Activated CD4-positive, alpha-beta T cell treated with anti-CD3 and anti-CD28 coated beads, Interleukin-2, amount 50 U/mL, for 16 hours (primary cell): Measurements from ENCODE around the gene SGPP2.
"Not testable (repeated sequence)": the region's sequence is repeated elsewhere in the genome, so short reads cannot be mapped to it uniquely, and the experiment has no call there.

Source experiments
- DNase-seq: peaks from one replicate; pipeline ENCODE4 v3.0.0-alpha.2; 2020

SGPP2 gene, protein sequence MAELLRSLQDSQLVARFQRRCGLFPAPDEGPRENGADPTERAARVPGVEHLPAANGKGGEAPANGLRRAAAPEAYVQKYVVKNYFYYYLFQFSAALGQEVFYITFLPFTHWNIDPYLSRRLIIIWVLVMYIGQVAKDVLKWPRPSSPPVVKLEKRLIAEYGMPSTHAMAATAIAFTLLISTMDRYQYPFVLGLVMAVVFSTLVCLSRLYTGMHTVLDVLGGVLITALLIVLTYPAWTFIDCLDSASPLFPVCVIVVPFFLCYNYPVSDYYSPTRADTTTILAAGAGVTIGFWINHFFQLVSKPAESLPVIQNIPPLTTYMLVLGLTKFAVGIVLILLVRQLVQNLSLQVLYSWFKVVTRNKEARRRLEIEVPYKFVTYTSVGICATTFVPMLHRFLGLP

DNA sequence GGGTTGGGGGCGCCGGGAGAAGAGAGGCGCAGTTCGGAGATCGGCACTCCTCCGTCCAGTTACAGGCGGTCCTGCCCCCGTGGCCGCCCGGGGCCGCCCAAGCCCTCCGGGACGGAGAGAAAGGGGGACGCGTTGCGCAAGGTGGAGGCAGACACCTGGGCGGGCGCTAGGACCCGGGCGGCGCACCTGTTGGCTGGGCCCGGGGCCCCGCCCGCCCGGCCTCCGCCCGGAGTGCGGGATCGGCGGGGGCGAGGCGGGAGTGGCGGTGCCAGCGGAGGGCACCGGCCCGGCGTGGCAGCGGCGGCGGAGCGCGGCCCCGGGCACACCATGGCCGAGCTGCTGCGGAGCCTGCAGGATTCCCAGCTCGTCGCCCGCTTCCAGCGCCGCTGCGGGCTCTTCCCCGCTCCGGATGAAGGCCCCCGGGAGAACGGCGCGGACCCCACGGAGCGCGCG lies at the start of gene SGPP2:
TSS of gene SGPP2 (plus strand) at position 268 of the 453 bp plus-strand sequence. CDS start at position 328, 60 bp downstream.
- DNase-seq = no peak

DNA sequence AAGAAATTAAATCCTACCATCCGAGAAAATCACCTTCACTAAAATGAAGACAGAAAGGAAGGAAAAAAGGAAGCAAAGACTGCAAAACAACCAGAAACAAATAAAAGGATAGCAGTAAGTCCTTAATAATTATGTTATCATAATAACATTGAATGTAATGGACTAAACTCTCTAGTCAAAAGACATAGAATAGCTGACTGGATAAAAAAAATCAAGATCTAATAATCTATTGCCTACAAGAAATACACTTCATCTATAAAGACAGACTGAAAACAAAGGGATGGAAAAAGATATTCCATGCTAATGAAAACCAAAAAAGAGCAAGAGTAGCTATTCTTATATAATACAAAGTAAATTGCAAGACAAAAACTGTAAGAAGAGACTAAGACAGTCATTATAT lies 48.5 kb upstream of the SGPP2 start:
- DNase-seq = no peak

DNA sequence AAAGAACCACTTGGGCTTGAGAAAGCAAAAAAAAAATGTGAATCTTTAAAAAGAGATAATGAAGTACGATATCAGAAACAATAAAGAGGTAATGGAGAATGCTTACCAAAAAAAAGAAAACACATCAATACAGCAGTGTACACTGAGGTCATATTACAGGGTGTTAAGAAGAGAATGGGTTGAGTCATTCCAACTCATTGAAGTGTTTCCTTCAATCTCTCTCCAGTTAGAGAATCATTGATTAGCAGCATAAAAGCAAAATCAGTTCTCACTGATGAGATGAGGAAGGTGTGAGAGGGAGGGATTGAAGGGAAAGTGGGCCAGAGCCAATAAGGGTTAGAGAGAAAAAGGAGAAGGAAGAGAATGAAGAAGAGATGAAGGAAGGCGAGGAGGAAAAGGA lies 43.9 kb upstream of the SGPP2 start:
- DNase-seq = no peak

DNA sequence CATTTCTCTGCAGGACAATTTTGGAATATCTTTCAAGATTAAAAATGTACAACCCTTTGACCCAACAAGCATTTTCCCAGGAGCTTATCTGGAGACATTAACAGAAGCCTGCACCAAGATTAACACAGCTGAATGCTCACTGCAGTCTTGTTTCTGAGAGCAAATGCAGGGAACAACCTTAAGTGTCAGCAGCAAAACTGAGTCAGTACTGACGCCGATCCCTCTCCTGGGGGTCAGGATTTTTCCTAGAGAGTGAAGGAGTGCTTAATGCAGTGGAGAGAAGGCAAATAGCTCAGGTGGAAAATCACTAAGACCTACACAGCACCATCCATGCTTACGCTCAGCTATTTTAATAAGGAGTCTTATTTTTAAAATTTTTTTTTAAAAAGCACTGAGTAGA lies 42.8 kb upstream of the SGPP2 start:
- DNase-seq = no peak

DNA sequence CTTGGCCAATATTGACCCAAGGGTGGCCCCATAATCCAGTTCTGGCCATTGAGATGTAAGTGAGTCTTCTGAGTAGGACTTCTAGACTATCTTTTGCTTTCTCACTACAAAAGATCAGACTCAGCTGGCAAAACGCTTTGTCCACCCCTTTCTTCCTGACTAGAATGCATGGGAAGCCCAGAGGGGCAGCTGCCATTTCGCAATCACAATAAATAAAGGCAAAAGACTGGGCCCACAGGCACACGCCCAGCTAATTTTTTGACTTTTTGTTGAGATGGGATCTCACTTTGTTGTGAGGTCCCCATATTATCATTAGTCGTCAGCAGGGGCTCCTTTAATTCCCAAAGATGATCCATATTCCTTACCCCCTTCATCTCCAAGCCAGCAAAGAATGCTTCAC lies 41.1 kb upstream of the SGPP2 start:
- no peak for DNase-seq

DNA sequence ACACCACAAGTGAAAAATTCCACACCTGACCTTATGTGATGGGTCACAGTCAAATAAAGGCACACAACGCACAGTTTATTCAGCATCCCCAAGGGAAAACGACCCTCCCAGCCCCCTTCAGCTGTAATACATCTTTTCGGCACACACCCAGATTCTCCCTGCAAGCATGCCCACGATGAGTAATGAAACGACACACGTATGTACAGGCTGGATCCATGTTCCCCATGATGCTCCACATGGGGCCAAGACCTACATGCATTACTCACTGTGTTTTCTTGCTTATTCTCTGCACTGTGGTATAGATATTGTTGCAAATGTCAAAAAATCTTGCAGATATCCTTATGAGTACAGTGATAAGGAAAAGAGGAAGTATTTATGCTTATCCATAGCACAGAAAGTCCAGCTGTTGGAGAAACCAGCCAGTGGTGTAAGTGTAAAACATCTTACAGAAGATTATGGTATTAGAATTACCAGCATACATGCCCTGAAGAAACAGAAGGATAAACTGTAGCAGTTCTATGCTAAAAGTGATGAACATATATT lies 32.5 kb upstream of the SGPP2 start:
- DNase-seq = no peak

DNA sequence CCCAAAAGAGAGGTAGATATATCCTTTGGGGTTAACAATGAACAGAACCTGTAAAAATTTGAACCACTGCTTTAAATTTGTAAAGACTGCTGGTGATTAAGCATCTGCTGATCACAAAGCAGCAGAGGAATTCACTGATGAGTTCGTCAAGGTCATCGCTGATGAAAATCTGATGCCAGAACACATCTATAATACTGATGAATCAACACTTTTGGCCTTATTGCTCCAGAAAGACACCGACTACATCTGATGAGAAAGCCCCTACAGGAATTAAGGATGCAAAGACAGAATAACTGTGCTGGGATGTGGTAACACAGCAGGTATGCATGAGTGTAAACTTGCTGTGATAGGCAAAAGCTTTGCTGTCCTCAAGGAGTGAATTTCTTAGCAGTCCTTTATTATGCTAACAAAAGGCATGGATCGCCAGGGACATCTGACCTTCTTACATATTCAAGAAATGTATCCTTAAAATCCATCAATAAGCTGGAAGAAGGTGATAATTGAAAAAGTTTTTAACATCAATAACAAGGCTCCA lies 30.5 kb upstream of the SGPP2 start:
- DNase-seq = no peak

DNA sequence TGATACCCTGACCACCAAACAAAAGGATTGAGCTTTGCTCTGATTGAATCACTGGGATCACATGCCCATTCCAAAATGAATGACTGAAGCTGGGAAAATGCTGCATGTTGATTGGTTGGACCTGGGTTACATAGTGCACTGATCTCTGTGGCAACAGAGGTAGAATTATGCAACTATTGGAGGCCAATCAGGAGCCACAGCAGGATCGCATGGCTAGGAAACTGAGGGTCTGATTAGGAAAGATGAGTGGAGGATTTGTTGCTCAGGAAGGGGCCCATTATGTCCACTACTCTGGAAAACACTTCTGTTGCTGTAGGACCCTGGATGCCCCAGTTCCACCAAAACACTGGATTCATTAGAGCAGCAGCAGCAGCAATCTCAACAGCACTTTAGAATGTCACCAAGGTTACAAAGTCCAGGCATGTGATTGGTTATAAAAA lies 25.9 kb upstream of the SGPP2 start:
- DNase-seq = no peak

DNA sequence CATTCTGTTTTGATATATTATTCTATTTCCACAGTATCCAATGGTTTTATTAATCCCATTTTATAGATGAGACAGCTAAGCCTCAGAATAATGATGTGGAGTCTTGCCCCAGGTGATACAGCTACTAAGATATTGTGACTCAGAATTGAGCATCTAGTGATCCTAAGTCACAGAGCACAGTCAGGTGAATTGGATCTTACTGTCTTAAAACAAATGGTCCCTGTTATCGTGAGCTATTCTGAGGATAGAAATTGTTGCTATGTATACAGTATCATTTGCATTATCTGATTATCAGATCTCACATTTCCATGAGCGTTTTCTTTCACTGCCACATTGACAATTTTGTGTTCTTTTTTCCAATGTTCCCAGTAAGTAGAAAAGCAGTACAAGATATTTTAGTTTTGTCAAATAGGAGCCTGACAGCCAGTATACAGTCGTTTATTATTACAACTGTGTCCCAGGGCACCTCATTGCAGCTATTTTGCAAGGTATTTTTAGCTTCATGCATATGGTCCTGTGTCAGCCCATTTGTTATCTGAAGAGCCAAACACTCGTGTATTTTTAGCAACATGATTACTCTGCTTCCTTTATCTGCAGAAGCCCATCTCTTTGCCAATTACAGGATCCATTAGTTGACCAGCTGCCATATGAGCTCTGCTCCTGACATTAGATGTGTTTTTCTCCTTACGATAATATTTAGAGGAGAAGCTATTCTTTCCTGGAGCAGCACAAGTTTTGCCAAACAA lies 25.1 kb upstream of the SGPP2 start:
- DNase-seq = no peak

DNA sequence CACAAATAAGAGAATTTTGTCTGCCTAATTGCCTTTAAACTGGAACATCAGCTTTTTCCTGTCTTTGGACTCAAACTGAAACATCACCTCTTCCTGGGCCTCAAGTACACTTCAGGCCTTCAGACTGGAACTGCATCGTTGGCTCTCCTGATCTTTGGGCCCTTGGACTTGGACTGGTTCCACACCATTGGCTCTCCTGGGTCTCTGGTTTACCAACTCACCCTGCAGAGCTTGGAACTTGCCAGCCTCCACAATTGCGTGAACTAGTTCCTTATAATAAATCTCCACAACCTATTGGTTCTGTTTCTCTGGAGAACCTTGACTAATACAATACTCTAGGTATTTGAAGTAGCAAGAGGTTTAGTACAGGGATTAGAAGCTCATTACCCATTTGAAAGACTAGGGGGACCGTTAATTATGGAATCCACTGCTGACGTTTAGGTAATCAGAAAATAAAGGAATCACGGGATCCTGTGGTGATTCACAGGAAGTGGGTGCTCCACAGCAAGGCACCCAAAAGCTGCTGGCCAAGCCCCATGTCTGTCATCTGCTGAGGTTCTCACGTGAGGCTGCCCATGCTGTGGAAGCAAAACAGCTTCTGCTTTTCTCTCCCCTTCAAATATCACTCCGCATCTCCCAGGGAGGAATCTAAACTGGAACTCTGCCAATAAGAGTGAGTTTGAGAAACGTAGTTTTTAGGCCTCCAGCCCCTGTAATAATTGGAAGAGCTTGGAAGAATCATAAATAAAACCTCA lies 20.0 kb upstream of the SGPP2 start:
- DNase-seq = no peak

DNA sequence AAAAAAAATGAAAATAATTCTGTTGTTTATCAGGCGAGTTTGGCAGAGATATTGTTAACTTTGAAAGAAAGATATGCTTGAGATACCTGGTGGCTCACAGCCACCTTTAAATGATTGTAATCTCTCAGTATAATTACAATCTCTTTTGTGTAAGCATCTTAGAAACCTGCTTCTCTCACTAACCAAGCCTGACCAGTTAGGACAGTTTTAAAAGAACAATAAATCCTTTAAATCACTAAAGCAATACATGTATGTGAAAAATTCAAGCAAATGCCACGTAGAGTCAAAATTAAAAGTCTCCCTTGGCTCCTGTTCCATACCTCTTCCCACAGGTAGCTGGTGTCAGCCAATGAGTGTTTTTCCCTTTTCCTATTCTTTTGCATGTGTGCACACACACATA lies 15.7 kb upstream of the SGPP2 start:
- DNase-seq = no peak

DNA sequence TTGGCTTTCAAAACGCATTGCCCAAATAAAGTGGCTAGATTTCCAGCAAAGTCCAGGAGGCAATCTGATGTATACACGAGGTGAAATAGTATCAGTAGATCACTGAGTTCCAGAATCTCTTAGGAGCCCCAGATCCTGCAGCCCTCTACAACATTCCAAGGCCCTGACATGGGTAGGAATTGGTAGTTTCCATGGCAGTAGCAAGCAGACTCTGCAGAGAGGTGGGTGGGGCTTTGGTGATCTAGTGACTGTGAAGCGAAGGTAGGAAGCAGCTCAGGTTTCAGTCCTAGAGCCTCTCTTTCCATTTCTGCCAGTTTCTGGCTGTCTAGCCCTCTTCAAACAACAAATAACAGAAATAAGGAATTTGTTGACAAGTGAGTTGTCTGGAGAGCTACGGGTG lies 13.8 kb upstream of the SGPP2 start:
- no peak for DNase-seq

DNA sequence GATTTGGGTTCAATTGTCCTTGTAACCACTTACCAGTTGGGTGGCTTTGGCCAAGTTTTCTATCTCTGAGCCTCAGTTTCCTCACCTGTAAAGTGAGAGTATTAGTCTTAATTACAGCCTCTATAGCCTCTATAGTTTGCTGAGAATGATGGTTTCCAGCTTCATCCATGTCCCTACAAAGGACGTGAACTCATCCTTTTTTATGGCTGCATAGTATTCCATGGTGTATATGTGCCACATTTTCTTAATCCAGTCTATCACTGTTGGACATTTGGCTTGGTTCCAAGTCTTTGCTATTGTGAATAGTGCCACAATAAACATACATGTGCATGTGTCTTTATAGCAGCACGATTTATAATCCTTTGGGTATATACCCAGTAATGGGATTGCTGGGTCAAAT lies 12.0 kb upstream of the SGPP2 start:
- DNase-seq = not testable (repeated sequence)

DNA sequence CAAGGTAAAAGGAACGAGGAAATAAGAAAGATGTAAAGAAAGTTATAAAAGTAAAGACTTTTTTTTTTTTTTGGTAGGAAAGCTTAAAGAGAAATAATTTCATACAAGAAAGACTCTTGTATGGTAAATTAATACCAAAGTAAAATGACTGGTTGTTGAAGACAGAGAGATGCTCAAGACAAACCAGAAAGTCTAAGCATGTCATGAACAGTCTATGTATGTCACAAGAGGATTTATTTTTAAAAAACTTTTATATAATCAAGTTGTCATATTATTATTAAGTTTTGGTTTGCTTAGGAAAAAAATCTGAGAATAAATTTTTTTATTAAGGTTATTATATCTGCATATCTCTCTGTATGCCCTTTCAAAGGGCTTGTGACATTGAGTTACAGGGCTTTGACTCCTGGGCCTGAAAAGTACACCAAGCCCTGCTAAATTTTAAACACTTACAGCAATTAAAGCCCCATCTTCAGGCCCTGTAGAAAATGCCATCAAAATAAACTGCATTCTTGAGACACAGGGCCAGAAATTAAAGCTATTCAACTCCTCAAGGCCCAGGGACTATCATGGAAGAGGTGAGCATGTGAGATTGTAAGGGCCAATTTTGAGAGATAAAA lies 10.9 kb upstream of the SGPP2 start:
- no peak for DNase-seq

DNA sequence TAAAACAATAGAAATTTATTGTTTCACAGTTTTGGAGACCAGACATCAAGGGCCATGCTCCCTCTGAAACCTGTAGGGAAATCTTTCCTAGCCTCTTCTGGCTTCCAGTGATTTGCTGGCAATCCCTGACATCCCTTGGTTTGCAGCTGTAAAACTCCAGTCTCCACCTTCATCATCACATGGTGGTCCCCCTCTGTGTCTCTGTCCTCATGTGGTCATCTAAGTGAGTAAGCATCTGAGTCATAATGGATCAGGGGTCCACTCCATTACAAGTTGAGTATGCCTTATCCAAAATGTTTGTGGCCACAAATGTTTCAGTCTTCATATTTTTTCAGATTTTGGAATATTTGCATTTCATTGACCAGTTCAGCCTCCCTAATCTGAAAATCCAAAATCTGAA lies 5.6 kb upstream of the SGPP2 start:
- no peak for DNase-seq

DNA sequence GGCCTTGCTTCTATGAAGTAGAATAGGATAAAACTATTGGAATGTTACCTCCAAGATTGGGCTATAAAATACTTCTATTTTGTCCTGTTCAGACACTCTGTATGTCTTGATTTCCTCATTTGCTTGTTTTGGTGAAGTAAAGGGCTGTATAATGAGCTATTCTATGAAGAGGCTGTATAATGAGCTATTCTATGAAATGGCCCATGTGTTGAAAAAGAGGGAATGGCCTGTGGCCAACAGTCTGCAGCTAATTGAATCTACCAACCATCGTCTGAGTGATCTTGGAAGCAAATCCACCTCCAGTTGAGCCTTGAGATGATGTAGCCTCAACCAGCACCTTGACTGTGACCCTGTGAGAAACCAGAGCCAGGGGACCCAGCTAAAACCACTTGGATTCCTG lies 3.8 kb upstream of the SGPP2 start:
- no peak for DNase-seq

DNA sequence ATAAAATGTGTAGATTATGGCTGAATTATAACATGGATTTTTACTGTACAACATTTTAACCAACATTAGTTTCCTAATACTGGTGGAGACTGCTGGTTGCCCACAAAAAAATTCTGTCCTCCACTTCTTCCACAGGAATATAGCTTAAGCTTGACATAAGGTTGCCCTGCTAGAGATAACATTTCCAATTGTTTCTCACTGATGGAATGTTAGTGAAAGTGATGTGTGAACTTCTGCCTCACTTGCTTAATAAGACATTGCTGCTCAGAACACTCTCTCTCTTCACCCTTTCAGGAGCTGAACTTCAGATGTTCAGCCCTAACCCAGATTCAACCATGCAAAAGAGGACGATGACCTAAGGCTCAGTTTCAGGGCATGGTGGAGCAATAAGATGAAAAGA lies 2.7 kb upstream of the SGPP2 start:
- no peak for DNase-seq

DNA sequence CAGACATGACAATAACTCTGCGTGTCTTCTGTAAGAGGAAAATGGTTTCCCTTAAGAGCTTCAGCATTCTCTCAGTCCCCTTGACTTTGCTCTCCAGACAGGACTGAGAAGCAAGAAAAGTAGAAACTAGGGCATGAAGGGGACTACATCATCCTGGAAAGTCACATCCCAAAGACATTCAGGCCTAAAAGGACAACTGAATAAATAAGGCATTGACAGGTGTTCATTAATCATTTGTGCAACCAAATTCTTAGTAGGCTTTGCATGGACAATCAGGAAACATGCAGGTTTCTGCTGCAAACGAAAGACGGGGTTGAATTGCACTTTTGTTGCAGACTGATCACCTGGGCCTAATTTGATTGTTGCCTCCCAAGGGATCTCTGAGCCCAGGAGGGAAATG lies 1.2 kb upstream of the SGPP2 start:
- DNase-seq = no peak

DNA sequence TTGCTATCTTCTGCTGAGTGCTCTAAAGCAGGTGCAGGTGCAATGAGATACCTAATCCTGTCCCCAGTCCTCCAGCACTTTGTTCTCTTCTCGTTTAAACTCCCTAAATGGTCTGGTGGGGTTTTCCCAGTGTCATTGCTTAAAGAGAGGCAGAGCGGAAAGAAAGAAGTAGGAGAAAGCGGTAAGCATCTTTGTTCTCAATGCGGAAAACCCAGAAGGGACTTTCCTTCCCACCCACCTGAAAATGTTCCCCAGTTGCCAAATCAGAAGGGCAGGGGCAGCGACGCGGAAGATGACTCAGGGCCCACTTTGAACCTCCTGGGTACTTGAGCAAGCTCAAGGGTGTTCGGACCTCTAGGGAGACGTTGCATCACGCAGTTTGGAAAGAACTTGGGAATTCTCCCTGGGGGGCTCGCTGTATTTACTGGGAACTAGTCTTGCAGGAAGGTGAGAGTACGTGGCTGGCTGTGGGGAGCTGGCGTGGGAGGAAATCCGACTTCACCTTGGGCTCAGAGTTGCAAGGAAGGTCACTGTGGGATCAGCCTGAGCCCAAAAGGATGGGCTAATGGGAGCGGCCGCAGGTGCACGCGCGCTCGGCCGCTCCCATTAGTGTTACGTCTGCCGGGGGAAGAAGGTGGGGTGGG lies 589 bp upstream of the SGPP2 start:
- DNase-seq = peak; percentile 55

DNA sequence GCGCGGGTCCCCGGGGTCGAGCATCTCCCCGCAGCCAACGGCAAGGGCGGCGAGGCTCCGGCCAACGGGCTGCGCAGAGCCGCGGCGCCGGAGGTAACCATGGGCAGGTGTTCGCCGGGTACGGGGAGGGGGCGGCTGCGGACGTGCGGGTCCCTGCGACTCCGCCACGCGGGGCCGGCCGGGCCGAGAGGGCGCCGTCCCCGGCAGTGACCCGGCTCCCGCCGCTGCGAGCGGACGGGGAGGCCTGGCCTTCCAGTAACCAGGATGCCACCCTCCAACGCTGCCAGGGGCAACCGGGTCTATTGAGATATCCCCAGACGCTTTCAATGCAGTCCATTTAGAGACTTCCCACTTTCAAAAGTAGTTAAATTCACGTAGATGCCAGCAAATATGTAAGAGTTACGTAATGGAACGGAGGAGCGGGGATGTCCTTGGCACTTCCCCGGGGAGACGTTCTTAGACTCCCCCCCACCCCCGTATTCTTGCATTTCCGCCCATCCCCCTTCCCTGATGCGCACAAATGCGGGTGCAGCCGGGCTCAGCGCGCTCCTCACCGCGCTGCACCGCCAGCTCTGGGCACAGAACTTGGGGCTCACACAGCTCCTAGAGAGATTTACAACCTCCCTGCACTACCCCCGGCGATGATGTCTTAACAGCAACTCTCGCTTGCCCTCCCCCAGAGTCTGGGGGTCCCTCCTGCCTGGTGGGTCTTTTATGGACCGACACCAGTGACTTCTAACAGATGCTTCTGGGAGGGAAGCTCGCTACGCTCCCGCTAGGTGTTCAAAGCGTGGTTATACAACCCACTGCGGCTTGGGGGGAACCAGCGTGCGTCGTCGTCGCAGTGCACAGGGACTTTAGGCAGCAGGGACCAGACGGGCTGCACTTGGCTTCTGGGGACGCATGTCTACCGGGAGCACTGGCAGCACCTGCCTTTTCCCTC lies 657 bp downstream of the SGPP2 start:
- DNase-seq = no peak
